HCT116 (cell line): ENCODE measurements around the gene TCF12. TPM values are rescaled to one million over a fixed set of nuclear protein-coding genes. Genes with fewer than 3 reads are reported as not detected.

Experiments
- ATAC-seq: fragments of 200-7000 bp; cut with Tn5 transposase; 2 replicates; pipeline ENCODE4 v1.9.1; 2020; ENCODE audit warnings: mild to moderate bottlenecking, moderate library complexity
- BruUV-seq: library from RNA; stranded (reverse); fragments of 400-500 nt; replicated peaks from 2 replicates; lab custom pipeline; 2021; lab: Mats Ljungman, UMichigan
- CTCF ChIA-PET: fragments of 300-600 bp; sonication (Branson Sonifier 250); formaldehyde crosslinking; loops from one replicate; lab custom pipeline; 2021; ENCODE audit warnings: antibody characterized with exemption; lab: Charles Lee
- POLR2A ChIA-PET: fragments of 300-600, 350-600 bp; sonication (Branson Sonifier 250); formaldehyde crosslinking; loops from one replicate; lab custom pipeline; 2021; ENCODE audit warnings: antibody characterized with exemption; lab: Charles Lee
- RAD21 ChIA-PET, 2 experiments: fragments of 300-600 bp; sonication (Branson Sonifier 250); formaldehyde crosslinking; loops; one replicate each; lab custom pipeline; 2023; ENCODE audit warnings: low total read pairs in 2 of 2; ENCODE audit not compliant: uncharacterized antibody in 2 of 2, unreplicated experiment in 2 of 2, low non-redundant PET in 1 of 2; lab: Charles Lee
- DNase-seq: peaks from one replicate; pipeline ENCODE4 v3.0.0-alpha.2; 2010; ENCODE audit warnings: low read depth, low spot score
- H2AFZ ChIP-seq: fragments of 200-600 bp; shearing (Covaris generic), sonication (generic); 2 replicates; pipeline ENCODE4 v1.6.1; 2017; ENCODE audit warnings: low read depth, mixed run types, mixed read lengths, antibody characterized with exemption, low read length; ENCODE audit not compliant: poor library complexity, severe bottlenecking
- H3K27ac ChIP-seq: 2 replicates; pipeline ENCODE4 v1.5.1; 2012; ENCODE audit warnings: low read depth, low read length
- H3K27me3 ChIP-seq: fragments of 200-600 bp; sonication (generic); 2 replicates; pipeline ENCODE4 v1.6.1; 2016; ENCODE audit warnings: mixed run types, low read length, mixed read lengths; ENCODE audit not compliant: insufficient read depth
- H3K36me3 ChIP-seq, 2 experiments: fragments of 200-500 bp in 1 of 2; fragments of 200-600 bp in 1 of 2; sonication (Bioruptor generic) in 1 of 2; sonication (generic) in 1 of 2; 2 replicates each; pipeline versions ENCODE4 v1.5.1 to v1.6.1; 2014 to 2016; ENCODE audit warnings: low read length in 2 of 2, inconsistent platforms in 1 of 2, mixed read lengths in 1 of 2, mixed run types in 1 of 2; ENCODE audit not compliant: insufficient read depth in 2 of 2, control insufficient read depth in 1 of 2
- H3K4me1 ChIP-seq, 2 experiments: fragments of 200-600 bp in 1 of 2; sonication (generic) in 1 of 2; 2 replicates each; pipeline versions ENCODE4 v1.5.1 to v1.6.1; 2012 to 2017; ENCODE audit warnings: low read length in 2 of 2, inconsistent platforms in 1 of 2, mild to moderate bottlenecking in 1 of 2, mixed read lengths in 1 of 2, mixed run types in 1 of 2, moderate library complexity in 1 of 2; ENCODE audit not compliant: insufficient read depth in 2 of 2, control insufficient read depth in 1 of 2
- H3K4me2 ChIP-seq: fragments of 200-600 bp; sonication (generic); 2 replicates; pipeline ENCODE4 v1.6.1; 2017; ENCODE audit warnings: mixed run types, low read length, mixed read lengths
- H3K4me3 ChIP-seq, 2 experiments: fragments of 200-600 bp in 1 of 2; sonication (generic) in 1 of 2; replicated peaks in 1 of 2; 2 replicates each; pipeline ENCODE4 v1.5.1; 2011 to 2016; ENCODE audit warnings: low read length in 2 of 2, control low read depth in 1 of 2, low read depth in 1 of 2, mild to moderate bottlenecking in 1 of 2, mixed read lengths in 1 of 2, mixed run types in 1 of 2
- H3K79me2 ChIP-seq: fragments of 200-600 bp; sonication (generic); 2 replicates; pipeline ENCODE4 v1.6.1; 2017; ENCODE audit warnings: mild to moderate bottlenecking, mixed run types, low read length, moderate library complexity, mixed read lengths; ENCODE audit not compliant: insufficient read depth
- H3K9ac ChIP-seq: fragments of 200-600 bp; sonication (generic); 2 replicates; pipeline ENCODE4 v1.6.1; 2016; ENCODE audit warnings: low read length, mixed read lengths
- H3K9me2 ChIP-seq: fragments of 200-600 bp; sonication (generic), shearing (Covaris generic); 2 replicates; pipeline ENCODE4 v1.6.1; 2017; ENCODE audit warnings: mixed run types, mild to moderate bottlenecking, moderate library complexity; ENCODE audit not compliant: insufficient read depth
- H3K9me3 ChIP-seq, 2 experiments: fragments of 200-500 bp in 1 of 2; fragments of 200-600 bp in 1 of 2; sonication (Bioruptor generic) in 1 of 2; sonication (generic) in 1 of 2; 2 replicates each; pipeline ENCODE4 v1.6.1; 2014 to 2017; ENCODE audit warnings: low read length in 2 of 2, mixed read lengths in 2 of 2, inconsistent platforms in 1 of 2, low read depth in 1 of 2, mild to moderate bottlenecking in 1 of 2, mixed run types in 1 of 2, moderate library complexity in 1 of 2; ENCODE audit not compliant: control insufficient read depth in 1 of 2, insufficient read depth in 1 of 2
- H4K20me1 ChIP-seq: fragments of 200-600 bp; sonication (generic), shearing (Covaris generic); 2 replicates; pipeline ENCODE4 v1.6.1; 2017; ENCODE audit warnings: mixed run types, mild to moderate bottlenecking, moderate library complexity; ENCODE audit not compliant: insufficient read depth
- CEBPB ChIP-seq: IDR thresholded peaks from 2 replicates; pipeline ENCODE4 v1.6.1; 2012; ENCODE audit warnings: low read depth
- ELF1 ChIP-seq: IDR thresholded peaks from 2 replicates; pipeline ENCODE4 v1.6.1; 2012; ENCODE audit warnings: low read depth, borderline replicate concordance
- EZH2 ChIP-seq: fragments of 200-600 bp; sonication (generic); IDR thresholded peaks from 2 replicates; pipeline ENCODE4 v1.6.1; 2017; ENCODE audit warnings: antibody characterized with exemption, mixed run types
- EZH2phosphoT487 ChIP-seq: fragments of 200-600 bp; IDR thresholded peaks from 2 replicates; pipeline ENCODE4 v1.6.1; 2018; ENCODE audit warnings: antibody characterized with exemption, borderline replicate concordance
- FOSL1 ChIP-seq: IDR thresholded peaks from 2 replicates; pipeline ENCODE4 v1.6.1; 2012; ENCODE audit warnings: low read depth
- JUND ChIP-seq: IDR thresholded peaks from 2 replicates; pipeline ENCODE4 v1.6.1; 2012
- POLR2AphosphoS5 ChIP-seq: IDR thresholded peaks from 2 replicates; pipeline ENCODE4 v1.6.1; 2011; ENCODE audit warnings: mild to moderate bottlenecking, low read depth, low read length, moderate library complexity
- RAD21 ChIP-seq: IDR thresholded peaks from 2 replicates; pipeline ENCODE4 v1.6.1; 2012; ENCODE audit warnings: low read depth, mild to moderate bottlenecking
- SIN3A ChIP-seq: IDR thresholded peaks from 2 replicates; pipeline ENCODE4 v1.6.1; 2012; ENCODE audit warnings: low read depth
- SRF ChIP-seq: IDR thresholded peaks from 2 replicates; pipeline ENCODE4 v1.6.1; 2012; ENCODE audit warnings: low read depth
- TCF7L2 ChIP-seq: IDR thresholded peaks from 2 replicates; pipeline ENCODE4 v1.7.0; 2011; ENCODE audit warnings: borderline replicate concordance, inconsistent platforms; ENCODE audit not compliant: insufficient read depth, insufficient read length; ENCODE audit errors: extremely low read depth
- YY1 ChIP-seq: IDR thresholded peaks from 2 replicates; pipeline ENCODE4 v1.6.1; 2011; ENCODE audit warnings: low read length, low read depth, moderate library complexity, mild to moderate bottlenecking; ENCODE audit not compliant: insufficient replicate concordance; ENCODE audit errors: extremely low read depth
- intact Hi-C: fragments of 100-400 bp; cut with micrococcal nuclease; formaldehyde crosslinking; loops from 2 replicates; pipeline ENCODE4 v1.10.0; 2022
- total RNA-seq: library from RNA; stranded (reverse); gene quantifications from one replicate; pipeline ENCODE4 v1.2.1, GENCODE V29; 2021; ENCODE audit not compliant: unreplicated experiment
- TF ChIP-seq, protein P1 (sequence below): IDR thresholded peaks from 2 replicates; pipeline ENCODE4 v1.6.1; 2012
- TF ChIP-seq, protein P2 (sequence below): IDR thresholded peaks from 2 replicates; pipeline ENCODE4 v1.6.1; 2012; ENCODE audit warnings: low read depth
- TF ChIP-seq, protein P3 (sequence below), 3 experiments: fragments of 200-600 bp in 1 of 3; sonication (generic) in 1 of 3; IDR thresholded peaks in 2 of 3; conservative IDR thresholded peaks in 1 of 3; 2 replicates each; pipeline ENCODE4 v1.5.1; 2012 to 2017; ENCODE audit warnings: low read depth in 2 of 3, low read length in 2 of 3, antibody characterized with exemption in 1 of 3, borderline replicate concordance in 1 of 3, control low read depth in 1 of 3, mild to moderate bottlenecking in 1 of 3, mixed read lengths in 1 of 3, mixed run types in 1 of 3, moderate library complexity in 1 of 3; ENCODE audit not compliant: insufficient read depth in 1 of 3
- TF ChIP-seq, protein P4 (sequence below): IDR thresholded peaks from 2 replicates; pipeline ENCODE4 v1.6.1; 2012
- TF ChIP-seq, protein P5 (sequence below): IDR thresholded peaks from 2 replicates; pipeline ENCODE4 v1.6.1; 2011; ENCODE audit warnings: mild to moderate bottlenecking, low read length, moderate library complexity; ENCODE audit not compliant: insufficient replicate concordance; ENCODE audit errors: extremely low read depth

TCF12 gene
- total RNA-seq, 1 experiment from 2014 or later, result 71.6 TPM

DNA sequence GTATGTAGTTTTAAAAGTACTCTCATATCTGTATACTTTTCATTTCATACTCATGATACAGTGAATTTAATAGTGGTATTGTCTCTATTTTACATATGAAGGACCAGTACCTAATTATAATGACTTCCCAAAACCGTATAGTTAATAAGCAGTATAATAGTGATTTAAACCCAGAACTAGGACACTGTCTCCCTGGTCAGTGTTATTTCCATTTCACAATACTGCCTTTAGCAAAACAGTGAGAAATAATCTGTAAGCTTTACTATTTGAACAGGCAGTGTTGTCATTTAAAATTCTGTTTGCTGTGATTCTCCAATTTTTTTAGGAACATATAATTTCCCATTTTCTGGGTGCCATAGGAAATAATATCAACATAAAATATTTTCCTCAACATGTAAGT, 116.2 kb downstream of the TCF12 start:
- ChIA-PET CTCF (no interaction called here), RAD21 (no interaction called here), POLR2A (no interaction called here)
- intact Hi-C loops, result no loop called here
- no TSS peak for BruUV-seq
- H3K9me3 ChIP-seq, result no peaks in the 10 kb centered on the region
- no peaks in the 10 kb centered on the region for H3K9me2 ChIP-seq
- TF ChIP-seq SRF (no peak), RAD21 (no peak), FOSL1 (no peak), POLR2AphosphoS5 (no peak), JUND (no peak), SIN3A (no peak), EZH2 (no peak), ELF1 (no peak), YY1 (no peak), CEBPB (no peak), TCF7L2 (no peak), EZH2phosphoT487 (no peak)
- TF ChIP-seq, protein P1, sequence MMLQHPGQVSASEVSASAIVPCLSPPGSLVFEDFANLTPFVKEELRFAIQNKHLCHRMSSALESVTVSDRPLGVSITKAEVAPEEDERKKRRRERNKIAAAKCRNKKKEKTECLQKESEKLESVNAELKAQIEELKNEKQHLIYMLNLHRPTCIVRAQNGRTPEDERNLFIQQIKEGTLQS, result no peak
- TF ChIP-seq, protein P2, sequence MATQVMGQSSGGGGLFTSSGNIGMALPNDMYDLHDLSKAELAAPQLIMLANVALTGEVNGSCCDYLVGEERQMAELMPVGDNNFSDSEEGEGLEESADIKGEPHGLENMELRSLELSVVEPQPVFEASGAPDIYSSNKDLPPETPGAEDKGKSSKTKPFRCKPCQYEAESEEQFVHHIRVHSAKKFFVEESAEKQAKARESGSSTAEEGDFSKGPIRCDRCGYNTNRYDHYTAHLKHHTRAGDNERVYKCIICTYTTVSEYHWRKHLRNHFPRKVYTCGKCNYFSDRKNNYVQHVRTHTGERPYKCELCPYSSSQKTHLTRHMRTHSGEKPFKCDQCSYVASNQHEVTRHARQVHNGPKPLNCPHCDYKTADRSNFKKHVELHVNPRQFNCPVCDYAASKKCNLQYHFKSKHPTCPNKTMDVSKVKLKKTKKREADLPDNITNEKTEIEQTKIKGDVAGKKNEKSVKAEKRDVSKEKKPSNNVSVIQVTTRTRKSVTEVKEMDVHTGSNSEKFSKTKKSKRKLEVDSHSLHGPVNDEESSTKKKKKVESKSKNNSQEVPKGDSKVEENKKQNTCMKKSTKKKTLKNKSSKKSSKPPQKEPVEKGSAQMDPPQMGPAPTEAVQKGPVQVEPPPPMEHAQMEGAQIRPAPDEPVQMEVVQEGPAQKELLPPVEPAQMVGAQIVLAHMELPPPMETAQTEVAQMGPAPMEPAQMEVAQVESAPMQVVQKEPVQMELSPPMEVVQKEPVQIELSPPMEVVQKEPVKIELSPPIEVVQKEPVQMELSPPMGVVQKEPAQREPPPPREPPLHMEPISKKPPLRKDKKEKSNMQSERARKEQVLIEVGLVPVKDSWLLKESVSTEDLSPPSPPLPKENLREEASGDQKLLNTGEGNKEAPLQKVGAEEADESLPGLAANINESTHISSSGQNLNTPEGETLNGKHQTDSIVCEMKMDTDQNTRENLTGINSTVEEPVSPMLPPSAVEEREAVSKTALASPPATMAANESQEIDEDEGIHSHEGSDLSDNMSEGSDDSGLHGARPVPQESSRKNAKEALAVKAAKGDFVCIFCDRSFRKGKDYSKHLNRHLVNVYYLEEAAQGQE, result no peak
- TF ChIP-seq, protein P3, sequence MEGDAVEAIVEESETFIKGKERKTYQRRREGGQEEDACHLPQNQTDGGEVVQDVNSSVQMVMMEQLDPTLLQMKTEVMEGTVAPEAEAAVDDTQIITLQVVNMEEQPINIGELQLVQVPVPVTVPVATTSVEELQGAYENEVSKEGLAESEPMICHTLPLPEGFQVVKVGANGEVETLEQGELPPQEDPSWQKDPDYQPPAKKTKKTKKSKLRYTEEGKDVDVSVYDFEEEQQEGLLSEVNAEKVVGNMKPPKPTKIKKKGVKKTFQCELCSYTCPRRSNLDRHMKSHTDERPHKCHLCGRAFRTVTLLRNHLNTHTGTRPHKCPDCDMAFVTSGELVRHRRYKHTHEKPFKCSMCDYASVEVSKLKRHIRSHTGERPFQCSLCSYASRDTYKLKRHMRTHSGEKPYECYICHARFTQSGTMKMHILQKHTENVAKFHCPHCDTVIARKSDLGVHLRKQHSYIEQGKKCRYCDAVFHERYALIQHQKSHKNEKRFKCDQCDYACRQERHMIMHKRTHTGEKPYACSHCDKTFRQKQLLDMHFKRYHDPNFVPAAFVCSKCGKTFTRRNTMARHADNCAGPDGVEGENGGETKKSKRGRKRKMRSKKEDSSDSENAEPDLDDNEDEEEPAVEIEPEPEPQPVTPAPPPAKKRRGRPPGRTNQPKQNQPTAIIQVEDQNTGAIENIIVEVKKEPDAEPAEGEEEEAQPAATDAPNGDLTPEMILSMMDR (IDR thresholded peaks at IDR 0.05 in 2 of 3, conservative IDR thresholded peaks at IDR 0.05 in 1 of 3; ENCODE audit: borderline replicate concordance in 1 of 3, insufficient read depth in 1 of 3, low read depth in 2 of 3, low read length in 2 of 3), result no peak
- TF ChIP-seq, protein P4, sequence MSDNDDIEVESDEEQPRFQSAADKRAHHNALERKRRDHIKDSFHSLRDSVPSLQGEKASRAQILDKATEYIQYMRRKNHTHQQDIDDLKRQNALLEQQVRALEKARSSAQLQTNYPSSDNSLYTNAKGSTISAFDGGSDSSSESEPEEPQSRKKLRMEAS, result no peak
- TF ChIP-seq, protein P5, sequence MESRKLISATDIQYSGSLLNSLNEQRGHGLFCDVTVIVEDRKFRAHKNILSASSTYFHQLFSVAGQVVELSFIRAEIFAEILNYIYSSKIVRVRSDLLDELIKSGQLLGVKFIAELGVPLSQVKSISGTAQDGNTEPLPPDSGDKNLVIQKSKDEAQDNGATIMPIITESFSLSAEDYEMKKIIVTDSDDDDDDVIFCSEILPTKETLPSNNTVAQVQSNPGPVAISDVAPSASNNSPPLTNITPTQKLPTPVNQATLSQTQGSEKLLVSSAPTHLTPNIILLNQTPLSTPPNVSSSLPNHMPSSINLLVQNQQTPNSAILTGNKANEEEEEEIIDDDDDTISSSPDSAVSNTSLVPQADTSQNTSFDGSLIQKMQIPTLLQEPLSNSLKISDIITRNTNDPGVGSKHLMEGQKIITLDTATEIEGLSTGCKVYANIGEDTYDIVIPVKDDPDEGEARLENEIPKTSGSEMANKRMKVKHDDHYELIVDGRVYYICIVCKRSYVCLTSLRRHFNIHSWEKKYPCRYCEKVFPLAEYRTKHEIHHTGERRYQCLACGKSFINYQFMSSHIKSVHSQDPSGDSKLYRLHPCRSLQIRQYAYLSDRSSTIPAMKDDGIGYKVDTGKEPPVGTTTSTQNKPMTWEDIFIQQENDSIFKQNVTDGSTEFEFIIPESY, result no peak
- no peak overlapping the region for H3K27ac ChIP-seq
- H3K9ac ChIP-seq, result no peak overlapping the region
- ATAC-seq (no peak), DNase-seq (no peak)
- no peak overlapping the region for H2AFZ ChIP-seq
- no peak overlapping the region for H3K4me2 ChIP-seq
- H3K79me2 ChIP-seq, result peaks cover 74% of the 10 kb centered on the region
- no peaks in the 10 kb centered on the region for H3K27me3 ChIP-seq
- no peaks in the 10 kb centered on the region; the same call in 1 of the 2 replicates for H4K20me1 ChIP-seq
- H3K4me3 ChIP-seq, result no peak overlapping the region
- no peaks in the 10 kb centered on the region for H3K4me1 ChIP-seq
- no peaks in the 10 kb centered on the region for H3K36me3 ChIP-seq
